Breast epithelium (tissue), 3 donors: ENCODE data around the gene NLK.

Experiments
- POLR2A ChIP-seq: fragments of 450-650 bp; IDR thresholded peaks from one replicate; pipeline ENCODE4 v1.6.1; 2016; ENCODE audit warnings: antibody characterized with exemption, mild to moderate bottlenecking, moderate library complexity
- POLR2AphosphoS5 ChIP-seq, 3 donors: sonication (generic); formaldehyde crosslinking; IDR thresholded peaks; one replicate each; pipeline ENCODE4 v1.6.1; 2017; ENCODE audit warnings: antibody characterized with exemption in 3 of 3
- TF ChIP-seq, protein P1 (sequence below), 3 donors: fragments of 450-650 bp; IDR thresholded peaks; one replicate each; pipeline ENCODE4 v1.5.1; 2016 to 2017; ENCODE audit warnings: antibody characterized with exemption in 3 of 3, mild to moderate bottlenecking in 3 of 3, moderate library complexity in 3 of 3

DNA sequence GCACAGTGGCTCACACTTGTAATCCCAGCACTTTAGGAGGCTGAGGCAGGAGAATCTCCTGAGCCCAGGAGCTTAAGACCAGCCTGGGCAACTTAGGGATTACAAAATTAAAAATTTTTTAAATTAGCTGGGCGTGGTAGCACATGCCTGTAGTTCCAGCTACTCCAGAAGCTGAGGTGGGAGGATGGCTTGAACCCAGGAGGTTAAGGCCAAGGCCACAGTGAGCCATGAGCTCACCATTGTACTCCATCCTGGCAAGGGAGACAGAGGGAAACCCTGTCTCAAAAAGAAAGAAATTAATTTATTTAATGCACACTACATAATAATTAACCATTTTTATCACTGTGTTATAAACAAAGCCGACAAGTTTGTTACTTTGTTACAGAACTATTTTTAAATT is 145.5 kb downstream of the NLK start:
- TF ChIP-seq, protein P1, sequence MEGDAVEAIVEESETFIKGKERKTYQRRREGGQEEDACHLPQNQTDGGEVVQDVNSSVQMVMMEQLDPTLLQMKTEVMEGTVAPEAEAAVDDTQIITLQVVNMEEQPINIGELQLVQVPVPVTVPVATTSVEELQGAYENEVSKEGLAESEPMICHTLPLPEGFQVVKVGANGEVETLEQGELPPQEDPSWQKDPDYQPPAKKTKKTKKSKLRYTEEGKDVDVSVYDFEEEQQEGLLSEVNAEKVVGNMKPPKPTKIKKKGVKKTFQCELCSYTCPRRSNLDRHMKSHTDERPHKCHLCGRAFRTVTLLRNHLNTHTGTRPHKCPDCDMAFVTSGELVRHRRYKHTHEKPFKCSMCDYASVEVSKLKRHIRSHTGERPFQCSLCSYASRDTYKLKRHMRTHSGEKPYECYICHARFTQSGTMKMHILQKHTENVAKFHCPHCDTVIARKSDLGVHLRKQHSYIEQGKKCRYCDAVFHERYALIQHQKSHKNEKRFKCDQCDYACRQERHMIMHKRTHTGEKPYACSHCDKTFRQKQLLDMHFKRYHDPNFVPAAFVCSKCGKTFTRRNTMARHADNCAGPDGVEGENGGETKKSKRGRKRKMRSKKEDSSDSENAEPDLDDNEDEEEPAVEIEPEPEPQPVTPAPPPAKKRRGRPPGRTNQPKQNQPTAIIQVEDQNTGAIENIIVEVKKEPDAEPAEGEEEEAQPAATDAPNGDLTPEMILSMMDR (IDR thresholded peaks at IDR 0.05), result no peak
- no peak for TF ChIP-seq POLR2A
- TF ChIP-seq POLR2AphosphoS5 (IDR thresholded peaks at IDR 0.05), result no peak
